K562 (cell line): ENCODE measurements around the gene MLX. TPM values are rescaled to one million over a fixed set of nuclear protein-coding genes. Genes with fewer than 3 reads are reported as not detected.

Source experiments
- AFF1 ChIP-seq, 2 experiments: fragments of 450-650 bp; IDR thresholded peaks; 2 replicates each; pipeline ENCODE4 v1.6.1; 2018; ENCODE audit warnings: mild to moderate bottlenecking in 2 of 2, low read depth in 1 of 2; ENCODE audit not compliant: partially characterized antibody in 2 of 2
- BCL6 ChIP-seq: fragments of 250-450 bp; sonication (Bioruptor Pico); IDR thresholded peaks from 2 replicates; pipeline ENCODE4 v1.4.0; 2020
- CEBPG ChIP-seq, 3 experiments: fragments of 200-800 bp in 1 of 3; sonication (Bioruptor generic) in 1 of 3; sonication (generic) in 1 of 3; formaldehyde crosslinking in 1 of 3; IDR thresholded peaks in 2 of 3; conservative IDR thresholded peaks in 1 of 3; 2 replicates each; pipeline versions ENCODE4 v1.6.1 to v1.8.0; 2016 to 2022; ENCODE audit warnings: missing compliant biosample characterization in 2 of 3, missing genetic modification characterization in 2 of 3, mild to moderate bottlenecking in 1 of 3, missing genetic modification reagents in 1 of 3
- EGR1 ChIP-seq: fragments of 450-650 bp; conservative IDR thresholded peaks from 2 replicates; pipeline ENCODE4 v1.6.1; 2017; ENCODE audit warnings: mild to moderate bottlenecking
- KLF6 ChIP-seq: fragments of 250-450 bp; sonication (Bioruptor Pico); IDR thresholded peaks from 2 replicates; pipeline ENCODE4 v1.4.0; 2020; ENCODE audit warnings: mild to moderate bottlenecking, moderate library complexity, borderline replicate concordance
- MTA1 ChIP-seq: fragments of 450-650 bp; IDR thresholded peaks from 2 replicates; pipeline ENCODE4 v1.6.1; 2017; ENCODE audit warnings: borderline replicate concordance
- NEUROD1 ChIP-seq: fragments of 150-350 bp; IDR thresholded peaks from 2 replicates; pipeline ENCODE4 v1.6.1; 2014; ENCODE audit warnings: borderline replicate concordance, low read length, low read depth; ENCODE audit not compliant: partially characterized antibody
- SAFB2 ChIP-seq: fragments of 200-400 bp; formaldehyde crosslinking; IDR thresholded peaks from 2 replicates; pipeline ENCODE4 v1.6.1; 2018; ENCODE audit warnings: borderline replicate concordance, low read length, low read depth, moderate library complexity; ENCODE audit not compliant: severe bottlenecking
- THAP12 ChIP-seq: fragments of 250-450 bp; sonication (Bioruptor Pico); IDR thresholded peaks from 2 replicates; pipeline ENCODE4 v1.9.0; 2021; ENCODE audit warnings: mild to moderate bottlenecking, inconsistent platforms
- ZBTB7A ChIP-seq: IDR thresholded peaks from 2 replicates; pipeline ENCODE4 v1.6.1; 2011; ENCODE audit warnings: low read depth, mild to moderate bottlenecking, low read length, moderate library complexity, borderline replicate concordance; ENCODE audit not compliant: control insufficient read depth
- ZNF395 ChIP-seq: fragments of 200-800 bp; sonication (Bioruptor generic); IDR thresholded peaks from 2 replicates; pipeline ENCODE4 v1.6.1; 2017; ENCODE audit warnings: missing genetic modification characterization, missing compliant biosample characterization
- ZNF655 ChIP-seq: fragments of 250-450 bp; sonication (Bioruptor Pico); IDR thresholded peaks from 2 replicates; pipeline ENCODE4 v1.5.0; 2021
- polyA plus RNA-seq, 8 experiments: library from polyadenylated mRNA; depleted of rRNA in 4 of 8; stranded (reverse) in 5 of 8; unstranded in 3 of 8; fragments of >200 nt; fragmentation: Nextera tagmentation in 2 of 8; fragmentation: Illumina TruSeq in 1 of 8; extraction: Ambion mirVana in 2 of 8; extraction: Trizol in 1 of 8; gene quantifications; 2 replicates each; pipeline versions ENCODE4 v1.2.1 to v1.2.3, GENCODE V29; 2011 to 2014; ENCODE audit warnings: inconsistent platforms in 1 of 8, missing spikeins in 1 of 8
- total RNA-seq, 7 experiments: library from RNA; depleted of rRNA in 6 of 7; stranded (reverse); fragments of >200 nt in 6 of 7; fragmentation: Illumina TruSeq in 2 of 7; extraction: Trizol in 2 of 7; gene quantifications; 2 replicates each; pipeline versions ENCODE4 v1.2.1 to v1.2.3, GENCODE V29; 2011 to 2021; ENCODE audit warnings: low replicate concordance in 1 of 7
- TF ChIP-seq, protein P1 (sequence below): sonication (generic); formaldehyde crosslinking; IDR thresholded peaks from 2 replicates; pipeline ENCODE4 v1.8.0; 2023; ENCODE audit warnings: mild to moderate bottlenecking, missing genetic modification reagents

The MLX gene
- total and polyA plus RNA-seq, 9 of the 15 experiments (the other 6 are each of a cell fraction or from before 2014, with no cell fraction given): 42.9 to 100 (median 58.9) TPM

- TF ChIP-seq THAP12 (CRISPR knock-in tag) (peak; percentile 21; the same call in 1 of the 2 replicates), CEBPG (CRISPR knock-in tag; IDR thresholded peaks at IDR 0.05) (no peak), CEBPG (tag; conservative IDR thresholded peaks at IDR 0.05 in 1 of 2, IDR thresholded peaks at IDR 0.05 in 1 of 2) (no peak), SAFB2 (no peak), EGR1 (no peak), ZNF655 (no peak), KLF6 (CRISPR knock-in tag) (no peak), NEUROD1 (no peak), MTA1 (no peak), ZBTB7A (0 out of 2 replicates have a peak, but pooled peaks have one; percentile 33), BCL6 (CRISPR knock-in tag) (no peak), AFF1 (IDR thresholded peaks at IDR 0.05; ENCODE audit: low read depth in 1 of 2, partially characterized antibody in 2 of 2) (peak in 1 of 2 experiments; percentile 26), ZNF395 (CRISPR knock-in tag) (no peak)
- TF ChIP-seq, protein P1, sequence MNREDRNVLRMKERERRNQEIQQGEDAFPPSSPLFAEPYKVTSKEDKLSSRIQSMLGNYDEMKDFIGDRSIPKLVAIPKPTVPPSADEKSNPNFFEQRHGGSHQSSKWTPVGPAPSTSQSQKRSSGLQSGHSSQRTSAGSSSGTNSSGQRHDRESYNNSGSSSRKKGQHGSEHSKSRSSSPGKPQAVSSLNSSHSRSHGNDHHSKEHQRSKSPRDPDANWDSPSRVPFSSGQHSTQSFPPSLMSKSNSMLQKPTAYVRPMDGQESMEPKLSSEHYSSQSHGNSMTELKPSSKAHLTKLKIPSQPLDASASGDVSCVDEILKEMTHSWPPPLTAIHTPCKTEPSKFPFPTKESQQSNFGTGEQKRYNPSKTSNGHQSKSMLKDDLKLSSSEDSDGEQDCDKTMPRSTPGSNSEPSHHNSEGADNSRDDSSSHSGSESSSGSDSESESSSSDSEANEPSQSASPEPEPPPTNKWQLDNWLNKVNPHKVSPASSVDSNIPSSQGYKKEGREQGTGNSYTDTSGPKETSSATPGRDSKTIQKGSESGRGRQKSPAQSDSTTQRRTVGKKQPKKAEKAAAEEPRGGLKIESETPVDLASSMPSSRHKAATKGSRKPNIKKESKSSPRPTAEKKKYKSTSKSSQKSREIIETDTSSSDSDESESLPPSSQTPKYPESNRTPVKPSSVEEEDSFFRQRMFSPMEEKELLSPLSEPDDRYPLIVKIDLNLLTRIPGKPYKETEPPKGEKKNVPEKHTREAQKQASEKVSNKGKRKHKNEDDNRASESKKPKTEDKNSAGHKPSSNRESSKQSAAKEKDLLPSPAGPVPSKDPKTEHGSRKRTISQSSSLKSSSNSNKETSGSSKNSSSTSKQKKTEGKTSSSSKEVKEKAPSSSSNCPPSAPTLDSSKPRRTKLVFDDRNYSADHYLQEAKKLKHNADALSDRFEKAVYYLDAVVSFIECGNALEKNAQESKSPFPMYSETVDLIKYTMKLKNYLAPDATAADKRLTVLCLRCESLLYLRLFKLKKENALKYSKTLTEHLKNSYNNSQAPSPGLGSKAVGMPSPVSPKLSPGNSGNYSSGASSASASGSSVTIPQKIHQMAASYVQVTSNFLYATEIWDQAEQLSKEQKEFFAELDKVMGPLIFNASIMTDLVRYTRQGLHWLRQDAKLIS (CRISPR knock-in tag): no peak
Observed at GRCh38 chr17:42517516-42517915, 49.4 kb upstream of the MLX start (continued).
